ENCODE results near the gene EMX1. TPM values are rescaled to one million over a fixed set of nuclear protein-coding genes. Genes with fewer than 3 reads are reported as not detected.

EMX1 gene
- total RNA-seq, 1 experiment from 2014 or later, result not detected

- DNase-seq, result no peak
- no peak overlapping the region for H3K27ac Mint-ChIP-seq (ENCODE audit: unreplicated experiment)
- no TSS peak for BruUV-seq (replicated peaks)
- H3K9me3 Mint-ChIP-seq (ENCODE audit: low read depth, unreplicated experiment), result no peaks in the 10 kb centered on the region
- intact Hi-C loops (cut with micrococcal nuclease; ENCODE audit: unreplicated experiment), result no loop called here
- H3K36me3 Mint-ChIP-seq (ENCODE audit: insufficient read depth, unreplicated experiment), result peaks cover 14% of the 10 kb centered on the region
- CTCF ChIA-PET, result no interaction called here
- TF ChIP-seq, protein P1, sequence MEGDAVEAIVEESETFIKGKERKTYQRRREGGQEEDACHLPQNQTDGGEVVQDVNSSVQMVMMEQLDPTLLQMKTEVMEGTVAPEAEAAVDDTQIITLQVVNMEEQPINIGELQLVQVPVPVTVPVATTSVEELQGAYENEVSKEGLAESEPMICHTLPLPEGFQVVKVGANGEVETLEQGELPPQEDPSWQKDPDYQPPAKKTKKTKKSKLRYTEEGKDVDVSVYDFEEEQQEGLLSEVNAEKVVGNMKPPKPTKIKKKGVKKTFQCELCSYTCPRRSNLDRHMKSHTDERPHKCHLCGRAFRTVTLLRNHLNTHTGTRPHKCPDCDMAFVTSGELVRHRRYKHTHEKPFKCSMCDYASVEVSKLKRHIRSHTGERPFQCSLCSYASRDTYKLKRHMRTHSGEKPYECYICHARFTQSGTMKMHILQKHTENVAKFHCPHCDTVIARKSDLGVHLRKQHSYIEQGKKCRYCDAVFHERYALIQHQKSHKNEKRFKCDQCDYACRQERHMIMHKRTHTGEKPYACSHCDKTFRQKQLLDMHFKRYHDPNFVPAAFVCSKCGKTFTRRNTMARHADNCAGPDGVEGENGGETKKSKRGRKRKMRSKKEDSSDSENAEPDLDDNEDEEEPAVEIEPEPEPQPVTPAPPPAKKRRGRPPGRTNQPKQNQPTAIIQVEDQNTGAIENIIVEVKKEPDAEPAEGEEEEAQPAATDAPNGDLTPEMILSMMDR (IDR thresholded peaks at IDR 0.05; ENCODE audit: unreplicated experiment), result no peak
- peaks cover 13% of the 10 kb centered on the region for H3K4me1 Mint-ChIP-seq (ENCODE audit: low read depth, unreplicated experiment)
- no peak overlapping the region for H3K4me3 Mint-ChIP-seq (ENCODE audit: low read depth, unreplicated experiment)
- H3K27me3 Mint-ChIP-seq (ENCODE audit: unreplicated experiment), result peaks cover 85% of the 10 kb centered on the region
Measured at GRCh38 chr2:72914589-72915319, 2.6 kb upstream of the EMX1 start.

- TF ChIP-seq, protein P1 (IDR thresholded peaks at IDR 0.05; ENCODE audit: unreplicated experiment), result no peak
- CTCF ChIA-PET, result no interaction called here
- Mint-ChIP-seq H3K4me1 (ENCODE audit: low read depth, unreplicated experiment) (peaks cover 13% of the 10 kb centered on the region), H3K9me3 (ENCODE audit: low read depth, unreplicated experiment) (no peaks in the 10 kb centered on the region), H3K4me3 (ENCODE audit: low read depth, unreplicated experiment) (peak overlapping the region; percentile 68), H3K36me3 (ENCODE audit: insufficient read depth, unreplicated experiment) (peaks cover 14% of the 10 kb centered on the region), H3K27ac (ENCODE audit: unreplicated experiment) (no peak overlapping the region), H3K27me3 (ENCODE audit: unreplicated experiment) (peaks cover 84% of the 10 kb centered on the region)
- DNase-seq, result no peak
- no TSS peak for BruUV-seq (replicated peaks)
- intact Hi-C loops (cut with micrococcal nuclease; ENCODE audit: unreplicated experiment), result no loop called here
Measured at GRCh38 chr2:72915320-72915906, 1.9 kb upstream of the EMX1 start.

GRCh38 chr2:72915907-72916742 is 1.2 kb upstream of the EMX1 start:
- no peak overlapping the region for H3K27ac Mint-ChIP-seq (ENCODE audit: unreplicated experiment)
- no TSS peak for BruUV-seq (replicated peaks)
- peak; percentile 74 for DNase-seq
- H3K9me3 Mint-ChIP-seq (ENCODE audit: low read depth, unreplicated experiment), result no peaks in the 10 kb centered on the region
- CTCF ChIA-PET, result no interaction called here
- peaks cover 12% of the 10 kb centered on the region for H3K4me1 Mint-ChIP-seq (ENCODE audit: low read depth, unreplicated experiment)
- H3K36me3 Mint-ChIP-seq (ENCODE audit: insufficient read depth, unreplicated experiment), result peaks cover 14% of the 10 kb centered on the region
- intact Hi-C loops (cut with micrococcal nuclease; ENCODE audit: unreplicated experiment), result no loop called here
- H3K4me3 Mint-ChIP-seq (ENCODE audit: low read depth, unreplicated experiment), result peak overlapping the region; percentile 68
- peaks cover 82% of the 10 kb centered on the region for H3K27me3 Mint-ChIP-seq (ENCODE audit: unreplicated experiment)
- TF ChIP-seq, protein P1 (IDR thresholded peaks at IDR 0.05; ENCODE audit: unreplicated experiment), result no peak

GRCh38 chr2:72916743-72917137 is 579 bp upstream of the EMX1 start:
- Mint-ChIP-seq H3K27ac (ENCODE audit: unreplicated experiment) (no peak overlapping the region), H3K27me3 (ENCODE audit: unreplicated experiment) (peaks cover 82% of the 10 kb centered on the region), H3K9me3 (ENCODE audit: low read depth, unreplicated experiment) (no peaks in the 10 kb centered on the region), H3K4me3 (ENCODE audit: low read depth, unreplicated experiment) (peak overlapping the region; percentile 68), H3K36me3 (ENCODE audit: insufficient read depth, unreplicated experiment) (peaks cover 14% of the 10 kb centered on the region), H3K4me1 (ENCODE audit: low read depth, unreplicated experiment) (peaks cover 6% of the 10 kb centered on the region)
- TF ChIP-seq, protein P1 (IDR thresholded peaks at IDR 0.05; ENCODE audit: unreplicated experiment), result no peak
- no TSS peak for BruUV-seq (replicated peaks)
- intact Hi-C loops (cut with micrococcal nuclease; ENCODE audit: unreplicated experiment), result no loop called here
- CTCF ChIA-PET, result interaction anchor here (1.5 to 1.9 kb wide), 2 partner anchors 14 to 23 kb away, joined by 3 to 10 read pairs; no protein-coding TSS in a partner anchor
- no peak for DNase-seq

All from Calu3 (cell line).